Uterus (tissue), 4 donors: ENCODE data around the gene ALG14. TPM values are rescaled to one million over a fixed set of nuclear protein-coding genes. Genes with fewer than 3 reads are reported as not detected.

ENCODE experiments used
- DNase-seq, 2 donors: peaks; one replicate each; pipeline ENCODE4 v3.0.0-alpha.2; 2019 to 2020
- H3K27ac ChIP-seq, 2 donors: fragments of 200-600 bp; sonication (generic); 1 replicate in 1 of 2; 2 replicates in 1 of 2; pipeline ENCODE4 v1.5.1; 2016 to 2018
- H3K27me3 ChIP-seq, 2 donors: fragments of 200-600 bp; sonication (generic); one replicate each; pipeline ENCODE4 v1.5.1; 2018 to 2019; ENCODE audit warnings: control low read depth in 1 of 2
- H3K36me3 ChIP-seq, 2 donors: fragments of 200-600 bp; sonication (generic); one replicate each; pipeline ENCODE4 v1.5.1; 2019; ENCODE audit warnings: control low read depth in 1 of 2
- H3K4me1 ChIP-seq, 2 donors: fragments of 200-600 bp; sonication (generic); one replicate each; pipeline ENCODE4 v1.5.1; 2018 to 2019; ENCODE audit warnings: control low read depth in 1 of 2
- H3K4me3 ChIP-seq, 2 donors: fragments of 200-600 bp; sonication (generic); 1 replicate in 1 of 2; 2 replicates in 1 of 2; pipeline ENCODE4 v1.5.1; 2018 to 2019; ENCODE audit warnings: mild to moderate bottlenecking in 1 of 2
- H3K9me3 ChIP-seq, 2 donors: fragments of 200-600 bp; sonication (generic); one replicate each; pipeline ENCODE4 v1.5.1; 2019; ENCODE audit warnings: control low read depth in 1 of 2
- POLR2A ChIP-seq, 2 donors: fragments of 450-650 bp; IDR thresholded peaks; one replicate each; pipeline ENCODE4 v1.6.1; 2016; ENCODE audit warnings: antibody characterized with exemption in 2 of 2, mild to moderate bottlenecking in 1 of 2, moderate library complexity in 1 of 2
- intact Hi-C: fragments of 100-400 bp; cut with DNase I; formaldehyde crosslinking; loops from one replicate; pipeline ENCODE4 v1.15.1; 2023; ENCODE audit warnings: low total_unique reads
- total RNA-seq, 4 donors: library from RNA; depleted of rRNA in 3 of 4; stranded (reverse); fragments of >200 nt in 3 of 4; gene quantifications; one replicate each; pipeline versions ENCODE4 v1.1.0 to v1.2.4, GENCODE V29; 2014 to 2023
- TF ChIP-seq, protein P1 (sequence below), 4 experiments: fragments of 200-600 bp in 2 of 4; fragments of 450-650 bp in 2 of 4; sonication (generic) in 2 of 4; IDR thresholded peaks; one replicate each; pipeline ENCODE4 v1.5.1; 2016 to 2019; ENCODE audit warnings: antibody characterized with exemption in 4 of 4, mild to moderate bottlenecking in 2 of 4, moderate library complexity in 1 of 4
- donor health status: DM: yes; HTN: yes; CAD: no.

The ALG14 gene
- 1 to 10 TPM in 3 of 4 donors, under 1 TPM in 1; 0.51 to 6.7 (median 1.6) TPM for total RNA-seq

DNA sequence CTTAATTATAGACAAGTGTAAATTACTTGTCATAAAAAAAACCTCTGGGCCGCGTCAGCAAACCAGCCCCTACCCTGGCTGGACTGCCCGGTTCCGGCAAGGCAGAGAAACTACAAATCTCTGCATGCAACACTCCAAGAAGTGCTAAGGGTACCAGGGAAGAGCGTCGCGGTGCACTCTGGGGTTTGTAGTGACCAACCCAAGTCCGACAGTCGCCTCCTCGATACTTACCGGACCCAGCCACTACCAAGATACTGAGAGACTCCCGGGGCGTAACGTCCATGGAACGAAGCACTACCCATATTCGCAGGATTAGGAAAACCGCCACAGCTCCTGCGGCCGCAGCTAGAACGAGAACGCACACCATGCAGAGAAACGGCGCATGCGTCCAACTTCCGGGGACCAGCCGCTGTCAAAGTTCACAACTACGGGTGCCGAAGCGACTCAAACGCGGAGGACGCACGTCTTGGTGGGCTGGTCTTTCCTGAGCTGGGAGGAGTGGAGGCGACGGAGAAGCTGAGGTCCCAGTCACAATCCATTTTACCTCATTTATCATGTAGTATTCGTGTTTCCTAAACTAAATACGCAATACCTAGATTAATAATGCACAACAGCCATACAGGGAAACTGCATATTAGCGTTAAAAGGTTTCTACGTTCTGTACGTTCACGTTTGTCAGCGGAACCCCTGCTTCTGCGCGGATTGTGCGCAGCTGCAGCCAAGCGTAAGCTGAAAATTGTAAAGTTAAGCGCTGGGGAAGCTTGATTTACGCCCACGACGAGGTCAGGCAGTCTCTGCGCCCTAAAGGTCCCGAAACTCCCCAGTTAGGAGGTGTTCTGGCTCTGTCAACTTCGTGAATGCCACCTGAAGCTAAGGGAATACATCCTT is at the start of gene ALG14:
ALG14 (minus strand) TSS at position 420 of the 888 bp plus-strand sequence; CDS start at position 367, 53 bp downstream.
- peak; percentile 94 for DNase-seq
- intact Hi-C loops: no loop called here
- H3K4me1 ChIP-seq: no peaks in the 10 kb centered on the region
- no peaks in the 10 kb centered on the region for H3K27me3 ChIP-seq
- TF ChIP-seq, protein P1, sequence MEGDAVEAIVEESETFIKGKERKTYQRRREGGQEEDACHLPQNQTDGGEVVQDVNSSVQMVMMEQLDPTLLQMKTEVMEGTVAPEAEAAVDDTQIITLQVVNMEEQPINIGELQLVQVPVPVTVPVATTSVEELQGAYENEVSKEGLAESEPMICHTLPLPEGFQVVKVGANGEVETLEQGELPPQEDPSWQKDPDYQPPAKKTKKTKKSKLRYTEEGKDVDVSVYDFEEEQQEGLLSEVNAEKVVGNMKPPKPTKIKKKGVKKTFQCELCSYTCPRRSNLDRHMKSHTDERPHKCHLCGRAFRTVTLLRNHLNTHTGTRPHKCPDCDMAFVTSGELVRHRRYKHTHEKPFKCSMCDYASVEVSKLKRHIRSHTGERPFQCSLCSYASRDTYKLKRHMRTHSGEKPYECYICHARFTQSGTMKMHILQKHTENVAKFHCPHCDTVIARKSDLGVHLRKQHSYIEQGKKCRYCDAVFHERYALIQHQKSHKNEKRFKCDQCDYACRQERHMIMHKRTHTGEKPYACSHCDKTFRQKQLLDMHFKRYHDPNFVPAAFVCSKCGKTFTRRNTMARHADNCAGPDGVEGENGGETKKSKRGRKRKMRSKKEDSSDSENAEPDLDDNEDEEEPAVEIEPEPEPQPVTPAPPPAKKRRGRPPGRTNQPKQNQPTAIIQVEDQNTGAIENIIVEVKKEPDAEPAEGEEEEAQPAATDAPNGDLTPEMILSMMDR (IDR thresholded peaks at IDR 0.05): no peak
- TF ChIP-seq POLR2A (IDR thresholded peaks at IDR 0.05): peak in 1 of 2 donors; percentile 70
- no peaks in the 10 kb centered on the region for H3K9me3 ChIP-seq
- peak within 1 kb of the TSS; percentile 67 to 77 for H3K4me3 ChIP-seq
- H3K36me3 ChIP-seq: no peaks in the 10 kb centered on the region
- H3K27ac ChIP-seq: peak within 1 kb of the TSS; percentile 95

DNA sequence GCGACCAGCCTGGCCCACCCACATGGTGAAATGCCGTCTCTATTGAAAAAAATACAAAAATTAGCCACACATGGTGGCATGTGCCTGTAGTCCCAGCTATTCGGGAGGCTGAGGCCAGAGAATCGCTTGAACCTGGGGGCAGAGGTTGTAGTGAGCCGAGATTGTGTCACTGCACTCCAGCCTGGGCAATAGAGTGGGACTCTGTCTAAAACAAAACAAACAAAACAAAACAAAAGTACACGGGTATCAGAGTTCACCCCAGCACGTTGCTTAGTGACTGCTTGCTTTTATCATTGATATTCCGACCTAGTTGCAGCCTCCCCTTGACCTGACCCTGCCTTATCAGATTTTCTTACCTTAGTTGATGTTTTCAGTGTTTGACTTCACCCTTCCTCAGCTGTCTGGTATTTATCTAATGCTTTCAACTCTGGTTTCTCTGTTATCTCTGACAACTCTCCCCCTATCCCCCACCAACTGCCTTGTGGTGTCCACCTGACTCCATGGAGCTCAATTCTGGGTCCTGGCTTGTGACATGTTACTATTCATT is 49.5 kb upstream of the ALG14 start:
- TF ChIP-seq POLR2A (IDR thresholded peaks at IDR 0.05): no peak
- TF ChIP-seq, protein P1 (IDR thresholded peaks at IDR 0.05): no peak
- Histone ChIP-seq H3K4me1 (no peaks in the 10 kb centered on the region), H3K27me3 (no peaks in the 10 kb centered on the region), H3K36me3 (no peaks in the 10 kb centered on the region), H3K27ac (no peak overlapping the region), H3K9me3 (no peaks in the 10 kb centered on the region), H3K4me3 (no peak overlapping the region)
- intact Hi-C loops: no loop called here
- DNase-seq: no peak

GRCh38 chr1:95119273-95119672 is 46.5 kb upstream of the ALG14 start:
- Histone ChIP-seq H3K27me3 (no peaks in the 10 kb centered on the region), H3K4me1 (no peaks in the 10 kb centered on the region), H3K27ac (no peak overlapping the region), H3K4me3 (no peak overlapping the region), H3K9me3 (no peaks in the 10 kb centered on the region), H3K36me3 (no peaks in the 10 kb centered on the region)
- no peak for TF ChIP-seq POLR2A (IDR thresholded peaks at IDR 0.05)
- TF ChIP-seq, protein P1 (IDR thresholded peaks at IDR 0.05): no peak
- no peak for DNase-seq
- intact Hi-C loops: loop anchor here (5.0 kb wide), 1 partner anchor 113 kb away; the partner anchor contains the start of gene RWDD3

DNA sequence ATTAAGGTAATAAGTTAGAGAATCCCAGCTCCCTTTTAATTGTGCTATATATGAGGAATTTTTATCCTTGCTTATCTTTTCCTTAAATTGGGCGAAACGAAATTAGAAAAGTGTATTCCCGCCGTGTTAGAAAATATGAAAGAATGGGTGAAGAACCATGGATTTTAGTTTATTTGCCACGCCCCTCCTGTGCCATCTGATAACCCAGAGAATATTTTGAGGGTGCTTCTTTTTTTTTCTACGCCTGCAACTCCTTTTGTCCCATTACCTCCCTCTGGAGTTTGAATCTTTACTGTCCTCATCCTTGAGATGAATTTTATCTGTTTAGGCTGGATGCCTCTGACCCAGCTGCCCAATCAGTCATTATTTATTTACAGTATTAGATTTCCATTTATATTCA is 46.0 kb upstream of the ALG14 start:
- no peak for DNase-seq
- H3K27ac ChIP-seq: no peak overlapping the region
- H3K27me3 ChIP-seq: no peaks in the 10 kb centered on the region
- TF ChIP-seq, protein P1 (IDR thresholded peaks at IDR 0.05): no peak
- no peak for TF ChIP-seq POLR2A (IDR thresholded peaks at IDR 0.05)
- no peaks in the 10 kb centered on the region for H3K36me3 ChIP-seq
- no peaks in the 10 kb centered on the region for H3K4me1 ChIP-seq
- no peaks in the 10 kb centered on the region for H3K9me3 ChIP-seq
- intact Hi-C loops: loop anchor here (5.0 kb wide), 1 partner anchor 114 kb away; the partner anchor contains the start of gene RWDD3
- no peak overlapping the region for H3K4me3 ChIP-seq

GRCh38 chr1:95118067-95118499 is 45.3 kb upstream of the ALG14 start:
- no peaks in the 10 kb centered on the region for H3K27me3 ChIP-seq
- no peak for TF ChIP-seq POLR2A (IDR thresholded peaks at IDR 0.05)
- TF ChIP-seq, protein P1 (IDR thresholded peaks at IDR 0.05): no peak
- no peaks in the 10 kb centered on the region for H3K36me3 ChIP-seq
- DNase-seq: no peak
- intact Hi-C loops: loop anchor here (5.0 kb wide), 1 partner anchor 114 kb away; the partner anchor contains the start of gene RWDD3
- H3K27ac ChIP-seq: peak overlapping the region; percentile 36 to 83
- H3K9me3 ChIP-seq: no peaks in the 10 kb centered on the region
- H3K4me3 ChIP-seq: peak overlapping the region; percentile 44 to 84
- no peaks in the 10 kb centered on the region for H3K4me1 ChIP-seq
